HG03442 (cell line): ENCODE data around the gene ZNF236.

ENCODE experiments used
- ATAC-seq: cut with Tn5 transposase; IDR thresholded peaks from one replicate; pipeline ENCODE4 v1.9.1; 2021; ENCODE audit warnings: mild to moderate bottlenecking, moderate library complexity; ENCODE audit not compliant: unreplicated experiment

Gene ZNF236

GRCh38 chr18:76905821-76906220 is 83.5 kb downstream of the ZNF236 start:
- no peak for ATAC-seq

GRCh38 chr18:76908277-76908676 is 85.9 kb downstream of the ZNF236 start:
- ATAC-seq = no peak

- no peak for ATAC-seq
Observed at GRCh38 chr18:76909439-76909838, 87.1 kb downstream of the ZNF236 start.

GRCh38 chr18:76911440-76911839 is 89.1 kb downstream of the ZNF236 start:
- ATAC-seq = no peak

- no peak for ATAC-seq
Observed at GRCh38 chr18:76913583-76913982, 91.2 kb downstream of the ZNF236 start.

GRCh38 chr18:76914314-76914713 is 92.0 kb downstream of the ZNF236 start:
- ATAC-seq = peak; percentile 79

- ATAC-seq = no peak
Observed at GRCh38 chr18:76914796-76915195, 92.4 kb downstream of the ZNF236 start.

- no peak for ATAC-seq
Observed at GRCh38 chr18:76915456-76915855, 93.1 kb downstream of the ZNF236 start.

- no peak for ATAC-seq
Observed at GRCh38 chr18:76920974-76921373, 98.6 kb downstream of the ZNF236 start.

- peak; percentile 97 for ATAC-seq
Observed at GRCh38 chr18:76922107-76922506, 99.8 kb downstream of the ZNF236 start.

GRCh38 chr18:76923485-76924085 is 101.2 kb downstream of the ZNF236 start:
- no peak for ATAC-seq

GRCh38 chr18:76925501-76925900 is 103.1 kb downstream of the ZNF236 start:
- ATAC-seq = no peak

GRCh38 chr18:76927223-76927725 is 104.9 kb downstream of the ZNF236 start:
- ATAC-seq = no peak

GRCh38 chr18:76928179-76928868 is 106.0 kb downstream of the ZNF236 start:
- no peak for ATAC-seq

GRCh38 chr18:76931171-76931570 is 108.8 kb downstream of the ZNF236 start:
- ATAC-seq = no peak

- ATAC-seq = no peak
Observed at GRCh38 chr18:76932026-76932819, 109.9 kb downstream of the ZNF236 start.

- ATAC-seq = no peak
Observed at GRCh38 chr18:76935722-76936337, 113.5 kb downstream of the ZNF236 start.

- no peak for ATAC-seq
Observed at GRCh38 chr18:76936877-76937276, 114.5 kb downstream of the ZNF236 start.

- no peak for ATAC-seq
Observed at GRCh38 chr18:76937597-76937996, 115.2 kb downstream of the ZNF236 start.

GRCh38 chr18:76938619-76939018 is 116.3 kb downstream of the ZNF236 start:
- no peak for ATAC-seq

- no peak for ATAC-seq
Observed at GRCh38 chr18:76941284-76941683, 118.9 kb downstream of the ZNF236 start.
